Gastrocnemius medialis (tissue), 4 donors: ENCODE results near the gene CFAP157. TPM values are rescaled to one million over a fixed set of nuclear protein-coding genes. Genes with fewer than 3 reads are reported as not detected.

ENCODE experiments used
- ATAC-seq, 2 donors: fragments of 150-250 bp; one replicate each; pipeline ENCODE4 v1.9.1; 2016
- DNase-seq, 2 donors: peaks; one replicate each; pipeline ENCODE4 v3.0.0-alpha.2; 2019
- H3K27ac ChIP-seq, 4 donors: fragments of 200-600 bp; sonication (generic); 1 replicate in 1 of 4; 2 replicates in 3 of 4; pipeline ENCODE4 v1.5.1; 2016 to 2018; ENCODE audit warnings: mild to moderate bottlenecking in 2 of 4, moderate library complexity in 1 of 4
- H3K27me3 ChIP-seq, 3 donors: fragments of 200-600 bp; sonication (generic) in 2 of 3; 1 replicate in 1 of 3; 2 replicates in 2 of 3; pipeline versions ENCODE4 v1.5.1 to v1.6.0; 2016 to 2019; ENCODE audit warnings: mild to moderate bottlenecking in 1 of 3, moderate library complexity in 1 of 3
- H3K36me3 ChIP-seq, 2 donors: fragments of 200-600 bp; sonication (generic) in 1 of 2; one replicate each; pipeline ENCODE4 v1.5.1; 2017 to 2018
- H3K4me1 ChIP-seq, 2 donors: fragments of 200-600 bp; sonication (generic) in 1 of 2; one replicate each; pipeline ENCODE4 v1.5.1; 2016 to 2017; ENCODE audit warnings: mild to moderate bottlenecking in 2 of 2
- H3K4me3 ChIP-seq, 4 donors: fragments of 200-600 bp; sonication (generic) in 3 of 4; 1 replicate in 1 of 4; 2 replicates in 3 of 4; pipeline ENCODE4 v1.5.1; 2016 to 2019; ENCODE audit warnings: mild to moderate bottlenecking in 2 of 4
- H3K9me3 ChIP-seq, 3 donors: fragments of 200-600 bp; sonication (generic) in 2 of 3; 1 replicate in 1 of 3; 2 replicates in 2 of 3; pipeline ENCODE4 v1.5.1; 2016 to 2019
- CTCF ChIP-seq, 5 experiments: fragments of 450-650 bp in 3 of 5; fragments of 200-600 bp in 2 of 5; sonication (generic) in 2 of 5; IDR thresholded peaks in 4 of 5; conservative IDR thresholded peaks in 1 of 5; 1 replicate in 4 of 5; 2 replicates in 1 of 5; pipeline ENCODE4 v1.5.1; 2016 to 2019; ENCODE audit warnings: antibody characterized with exemption in 5 of 5, mild to moderate bottlenecking in 3 of 5, moderate library complexity in 3 of 5
- POLR2A ChIP-seq, 2 donors: fragments of 450-650 bp; IDR thresholded peaks; one replicate each; pipeline ENCODE4 v1.6.1; 2017; ENCODE audit warnings: antibody characterized with exemption in 2 of 2, mild to moderate bottlenecking in 2 of 2, moderate library complexity in 2 of 2
- in situ Hi-C, 4 donors: fragments of 200-750 bp; cut with MboI; loops; one replicate each; pipeline versions ENCODE4 v1.15.0 to v1.8.0; 2017; ENCODE audit warnings: low sequenced_read_pairs in 4 of 4
- intact Hi-C: fragments of 100-400 bp; cut with DNase I; formaldehyde crosslinking; loops from one replicate; pipeline ENCODE4 v1.15.1; 2023; ENCODE audit warnings: low total_unique reads
- total RNA-seq, 4 donors: library from RNA; depleted of rRNA; stranded (reverse); fragments of >200 nt; gene quantifications; one replicate each; pipeline versions ENCODE4 v1.1.0 to v1.2.3, GENCODE V29; 2016

Gene CFAP157
- total RNA-seq, 4 donors from 2014 or later: not detected

GRCh38 chr9:127726871-127727270, 20.1 kb downstream of the CFAP157 start:
- Histone ChIP-seq H3K4me1 (no peaks in the 10 kb centered on the region), H3K9me3 (no peaks in the 10 kb centered on the region), H3K27ac (no peak overlapping the region), H3K36me3 (peaks cover 0 to 4% of the 10 kb centered on the region in 2 donors), H3K4me3 (no peak overlapping the region), H3K27me3 (no peaks in the 10 kb centered on the region)
- in situ Hi-C loops (loop anchor here in 1 of 4 donors (10.0 kb wide), 1 partner anchor 232 kb away; no protein-coding TSS in a partner anchor), intact Hi-C loops (no loop called here)
- no peak for DNase-seq
- ATAC-seq: no peak
- no peak for TF ChIP-seq CTCF (IDR thresholded peaks at IDR 0.05 in 4 of 5, conservative IDR thresholded peaks at IDR 0.05 in 1 of 5)
- TF ChIP-seq POLR2A (IDR thresholded peaks at IDR 0.05): no peak

- DNase-seq (no peak), ATAC-seq (no peak)
- no peak overlapping the region for H3K4me3 ChIP-seq
- TF ChIP-seq CTCF (IDR thresholded peaks at IDR 0.05 in 4 of 5, conservative IDR thresholded peaks at IDR 0.05 in 1 of 5) (no peak), POLR2A (IDR thresholded peaks at IDR 0.05) (no peak)
- H3K27ac ChIP-seq: no peak overlapping the region
- no peaks in the 10 kb centered on the region for H3K27me3 ChIP-seq
- H3K4me1 ChIP-seq: peaks cover 0 to under 1% of the 10 kb centered on the region in 2 donors
- intact Hi-C loops (no loop called here), in situ Hi-C loops (loop anchor here in 1 of 4 donors (10.0 kb wide), 1 partner anchor 234 kb away; no protein-coding TSS in a partner anchor)
- peaks cover 0 to 18% of the 10 kb centered on the region in 2 donors for H3K36me3 ChIP-seq
- H3K9me3 ChIP-seq: no peaks in the 10 kb centered on the region
These were observed 22.0 kb downstream of the CFAP157 start for GRCh38 chr9:127728808-127729207.

GRCh38 chr9:127729522-127730256, 22.9 kb downstream of the CFAP157 start:
- Histone ChIP-seq H3K27me3 (no peaks in the 10 kb centered on the region), H3K9me3 (no peaks in the 10 kb centered on the region), H3K4me3 (no peak overlapping the region), H3K27ac (no peak overlapping the region), H3K36me3 (peaks cover 0 to 18% of the 10 kb centered on the region in 2 donors), H3K4me1 (peaks cover 6 to 7% of the 10 kb centered on the region in 2 donors)
- TF ChIP-seq CTCF (IDR thresholded peaks at IDR 0.05 in 4 of 5, conservative IDR thresholded peaks at IDR 0.05 in 1 of 5) (no peak), POLR2A (IDR thresholded peaks at IDR 0.05) (no peak)
- intact Hi-C loops: no loop called here
- ATAC-seq (no peak), DNase-seq (no peak)
- in situ Hi-C loops: loop anchor here (5.0 to 10.0 kb wide), 7 partner anchors 55 to 235 kb away; partner anchors contain the start of gene CDK9 (in 1 of the 4)

- Histone ChIP-seq H3K4me1 (peaks cover 6 to 7% of the 10 kb centered on the region in 2 donors), H3K27ac (no peak overlapping the region), H3K9me3 (no peaks in the 10 kb centered on the region), H3K36me3 (peaks cover 0 to 18% of the 10 kb centered on the region in 2 donors), H3K27me3 (no peaks in the 10 kb centered on the region), H3K4me3 (no peak overlapping the region)
- DNase-seq: no peak
- no peak for ATAC-seq
- in situ Hi-C loops: loop anchor here (5.0 to 10.0 kb wide), 6 partner anchors 55 to 225 kb away; partner anchors contain the start of gene CDK9 (in 1 of the 4)
- TF ChIP-seq CTCF (IDR thresholded peaks at IDR 0.05 in 4 of 5, conservative IDR thresholded peaks at IDR 0.05 in 1 of 5) (no peak), POLR2A (IDR thresholded peaks at IDR 0.05) (no peak)
- intact Hi-C loops: no loop called here
These were observed 23.5 kb downstream of the CFAP157 start for GRCh38 chr9:127730262-127730661.
